HG03025 (cell line): ENCODE data around the gene JAG2.

Experiments used
- ATAC-seq: cut with Tn5 transposase; IDR thresholded peaks from one replicate; pipeline ENCODE4 v1.9.1; 2021; ENCODE audit warnings: mild to moderate bottlenecking, moderate library complexity; ENCODE audit not compliant: unreplicated experiment, low FRiP score

Gene JAG2

DNA sequence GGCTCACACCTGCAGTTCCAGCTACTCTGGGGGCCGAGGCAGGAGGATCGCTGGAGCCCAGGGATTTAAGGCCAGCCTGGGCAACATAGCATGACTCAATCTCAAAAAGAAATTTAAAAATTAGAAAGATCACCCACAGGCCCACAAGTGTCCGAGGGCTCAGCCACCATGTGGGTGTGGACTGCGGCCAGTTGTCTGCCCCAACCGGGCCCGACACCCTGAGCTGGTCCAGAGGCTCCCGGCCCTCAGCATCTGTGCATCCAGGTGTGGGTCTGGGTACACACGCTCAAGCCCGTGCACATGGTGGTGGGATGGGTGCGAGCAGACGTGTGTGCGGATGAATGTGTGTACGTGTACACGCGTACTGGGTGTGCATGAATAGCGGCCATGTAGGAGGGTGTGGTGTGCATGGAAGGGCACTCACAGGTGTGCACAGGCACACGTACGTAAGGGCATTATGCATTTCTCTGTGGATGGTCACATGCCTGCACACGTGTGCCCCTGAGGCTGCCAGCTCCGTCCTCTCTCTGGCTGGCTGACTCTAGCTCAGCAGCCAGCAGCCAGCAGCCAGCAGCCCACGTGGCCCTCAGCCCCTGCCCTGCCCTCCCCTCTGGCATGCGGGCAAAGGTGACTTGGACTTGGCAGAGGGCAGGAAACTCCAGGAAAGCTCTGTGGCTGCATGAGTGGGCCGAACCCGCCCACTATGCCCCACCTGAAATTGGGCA, 35.8 kb upstream of the JAG2 start:
- no peak for ATAC-seq

DNA sequence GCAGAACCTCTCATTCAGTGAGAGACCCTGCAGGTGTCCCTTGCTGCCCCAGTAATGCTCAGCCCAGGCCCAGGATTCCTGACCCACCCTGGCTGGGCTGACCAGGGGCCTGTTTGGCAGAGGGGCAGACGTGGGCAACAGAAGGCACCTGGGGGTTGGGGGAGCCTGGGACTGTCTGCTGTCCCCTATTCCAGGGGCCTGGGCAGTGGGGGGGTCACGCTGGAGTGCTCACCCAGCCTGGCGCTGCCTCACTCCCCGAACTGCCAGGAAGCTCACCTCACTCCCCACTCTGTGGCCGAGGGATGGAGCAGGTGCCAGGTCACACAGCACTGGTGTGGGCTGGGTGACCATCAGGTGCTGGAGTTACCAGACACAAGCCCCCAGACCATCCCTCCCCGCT, 35.1 kb upstream of the JAG2 start:
- no peak for ATAC-seq

DNA sequence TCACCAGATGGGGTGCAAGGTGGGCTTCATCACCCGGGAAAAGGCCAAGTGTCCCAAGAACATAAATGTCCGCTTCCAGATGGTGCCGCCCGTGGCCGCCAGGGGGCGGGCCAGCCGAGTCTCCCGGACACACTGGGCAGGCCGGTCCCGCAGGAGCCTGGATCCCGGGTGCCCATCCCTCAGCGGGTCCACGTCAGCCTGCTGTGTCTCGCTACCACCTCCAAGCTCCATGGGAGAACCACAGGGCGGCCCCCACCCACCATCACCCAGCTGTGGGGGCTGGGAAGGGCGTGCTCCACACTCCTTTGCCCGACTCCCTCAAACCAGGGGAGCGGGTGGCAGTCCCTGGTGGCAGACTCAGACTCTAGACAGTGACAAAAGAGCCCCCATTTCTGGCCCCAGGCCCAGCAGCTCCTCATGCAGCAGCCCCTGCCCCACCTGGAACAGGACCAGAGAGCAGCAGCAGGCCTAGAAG, 34.5 kb upstream of the JAG2 start:
- ATAC-seq: no peak

DNA sequence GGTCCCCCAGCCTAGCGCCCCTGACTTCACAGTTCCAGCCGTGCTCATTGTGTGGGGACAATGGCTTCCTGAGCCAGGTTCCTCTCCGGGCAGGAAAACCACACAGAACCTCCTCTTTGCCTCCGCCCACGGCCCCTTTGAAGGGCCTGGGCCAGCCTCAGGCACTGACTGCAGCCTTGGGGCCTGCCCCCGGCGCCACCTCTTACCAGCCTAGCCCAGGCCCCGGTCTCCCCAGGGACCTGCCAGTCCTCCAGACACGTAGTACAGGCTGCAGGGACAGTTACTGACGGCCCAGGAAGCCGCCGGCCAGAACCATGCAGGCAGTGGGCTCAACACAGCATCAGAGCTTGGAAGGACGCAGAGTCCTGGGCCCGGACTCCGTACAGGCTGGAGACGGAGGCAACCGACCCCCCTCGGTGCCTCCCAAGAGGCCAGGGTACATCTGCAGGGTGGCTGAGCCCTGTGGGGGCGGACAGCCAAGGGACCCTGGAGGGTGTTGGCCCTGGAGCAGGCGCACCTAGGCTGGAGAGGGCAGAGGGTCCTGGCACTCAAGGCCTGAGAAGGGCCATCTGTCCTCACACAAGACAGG, 33.4 kb upstream of the JAG2 start:
- no peak for ATAC-seq

DNA sequence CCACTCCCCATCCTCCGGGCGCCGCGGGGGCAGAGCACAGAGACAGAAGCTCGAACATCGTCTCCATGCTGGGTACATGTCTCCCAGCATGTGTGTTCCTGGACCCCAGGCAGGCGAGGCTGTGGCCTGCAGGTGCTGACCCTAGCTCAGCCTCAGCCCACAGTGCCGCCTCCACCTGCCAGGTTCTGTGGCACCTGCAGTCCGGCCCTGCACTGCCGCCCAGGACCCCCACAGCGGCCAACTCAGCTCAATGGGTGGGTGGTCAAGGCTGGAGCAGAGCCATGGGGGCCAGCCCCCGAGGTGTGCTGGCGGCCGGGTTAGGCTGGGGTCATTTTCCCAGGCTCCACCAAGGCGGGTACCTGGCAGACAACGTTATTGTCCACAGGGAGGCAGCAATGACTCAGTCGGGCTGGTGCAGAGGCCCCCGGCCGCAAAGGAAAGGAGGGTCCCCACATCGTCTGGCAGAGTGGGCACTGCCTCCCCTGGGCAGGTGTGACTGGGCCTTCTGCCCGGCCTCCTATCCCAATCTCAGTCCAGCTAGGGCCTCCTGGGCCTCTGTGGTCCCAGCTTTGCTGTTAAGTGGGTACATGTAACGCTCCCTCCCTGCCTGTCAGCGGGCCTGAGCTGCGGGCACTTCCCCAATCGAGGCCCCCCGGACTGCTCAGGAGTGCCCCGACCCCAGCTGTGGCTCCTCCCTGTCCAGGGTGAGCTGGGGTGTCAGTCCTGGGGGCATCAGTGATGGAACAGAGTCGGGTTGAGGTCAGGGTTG, 32.8 kb upstream of the JAG2 start:
- no peak for ATAC-seq

DNA sequence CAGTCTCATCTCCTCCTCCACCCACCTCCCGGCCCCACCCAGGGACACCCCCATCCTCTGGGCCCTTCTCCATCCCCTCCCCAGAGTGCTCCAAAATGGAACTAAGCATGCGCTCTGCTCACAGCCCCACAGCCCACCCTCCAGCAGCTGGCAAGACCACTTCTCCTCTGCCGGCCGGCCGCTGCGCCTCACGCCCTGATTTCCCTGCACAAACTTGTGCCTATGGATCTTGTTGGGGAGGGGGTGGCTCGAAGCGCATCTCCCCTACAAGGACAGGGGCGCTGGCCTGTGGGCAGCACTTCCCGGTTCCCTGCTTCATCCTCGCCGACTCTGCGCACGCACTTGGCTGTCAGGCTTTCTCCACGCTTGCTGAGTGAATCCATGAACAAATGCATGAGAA, 32.1 kb upstream of the JAG2 start:
- ATAC-seq: no peak

DNA sequence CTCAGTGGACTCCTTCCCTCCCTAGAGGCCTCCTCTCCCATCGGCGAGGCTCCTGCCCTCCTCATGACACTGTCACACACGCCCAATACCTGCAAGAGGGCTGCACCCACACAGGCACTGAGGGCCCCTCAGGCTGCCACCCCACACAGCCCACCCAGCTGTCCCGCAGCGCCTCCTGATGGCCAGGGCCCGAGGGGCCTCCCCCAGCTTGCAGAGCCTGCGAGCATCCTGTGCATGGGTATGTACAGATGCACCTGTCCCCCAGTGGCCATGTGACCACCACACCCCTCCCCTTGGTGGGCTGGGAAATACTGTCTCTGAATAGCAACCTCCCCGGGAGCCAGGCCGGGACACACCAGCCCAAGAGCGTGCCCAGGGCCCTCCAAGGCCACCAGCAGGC, 31.5 kb upstream of the JAG2 start:
- ATAC-seq: no peak

DNA sequence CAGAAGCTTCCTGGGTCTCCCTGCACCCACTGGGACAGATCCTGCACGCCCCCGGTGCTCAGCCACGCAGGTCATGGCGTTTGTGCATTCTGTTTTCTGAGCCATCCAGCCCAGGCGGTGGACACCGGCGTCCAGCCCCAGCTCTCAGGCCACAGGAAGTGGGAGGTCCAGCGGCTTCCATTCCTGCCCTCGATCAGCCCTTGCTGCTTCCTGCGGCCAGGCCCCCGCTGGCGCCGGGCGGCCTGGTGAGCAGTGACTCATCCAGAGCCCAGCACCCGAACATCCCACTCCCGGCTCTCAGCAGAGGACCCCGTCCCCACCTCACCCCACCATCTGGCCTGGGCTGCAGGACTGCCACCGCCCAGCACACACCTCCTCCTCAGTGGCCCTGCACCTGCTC, 30.5 kb upstream of the JAG2 start:
- no peak for ATAC-seq

DNA sequence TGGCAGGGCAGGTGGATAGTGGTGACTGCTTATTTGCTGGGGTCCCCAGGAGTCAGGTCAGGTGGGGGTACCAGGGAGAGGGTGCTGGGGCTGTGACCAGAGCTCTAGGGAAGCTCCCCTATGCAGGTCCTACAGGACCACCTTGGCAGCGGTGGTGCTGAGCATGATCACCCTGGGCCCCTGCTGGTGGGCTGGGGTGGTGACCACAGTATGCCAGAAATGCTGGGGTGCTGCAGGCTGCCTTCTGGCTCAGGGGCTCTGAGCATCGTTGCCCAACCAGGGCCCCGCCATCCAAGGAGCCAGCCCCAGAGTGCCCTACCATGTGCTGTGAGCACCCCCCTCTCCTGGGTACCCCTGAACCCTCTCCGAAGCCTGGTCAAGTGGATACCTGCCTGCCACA, 30.0 kb upstream of the JAG2 start:
- no peak for ATAC-seq

DNA sequence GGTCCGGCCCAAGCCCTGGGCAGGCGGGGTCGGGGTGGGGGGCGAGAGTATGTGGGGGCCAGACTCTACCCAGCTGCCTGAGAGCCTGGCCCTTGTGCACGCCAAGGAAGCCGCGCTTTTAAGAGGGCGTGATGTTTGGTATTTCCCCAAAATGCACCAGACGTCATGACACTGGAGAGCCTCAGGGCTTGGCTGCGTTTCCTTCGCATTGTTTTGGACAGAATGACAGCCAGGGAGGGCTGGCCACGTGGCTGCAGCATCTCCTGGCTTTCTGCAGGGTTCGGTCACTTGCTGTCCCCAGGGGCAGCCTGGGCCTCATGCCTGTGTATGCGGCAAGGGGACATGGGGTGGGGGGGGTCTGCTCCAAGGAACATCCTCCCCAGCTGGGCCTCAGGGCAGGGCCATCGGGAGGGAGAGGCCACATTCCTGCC, 28.6 kb upstream of the JAG2 start:
- no peak for ATAC-seq

DNA sequence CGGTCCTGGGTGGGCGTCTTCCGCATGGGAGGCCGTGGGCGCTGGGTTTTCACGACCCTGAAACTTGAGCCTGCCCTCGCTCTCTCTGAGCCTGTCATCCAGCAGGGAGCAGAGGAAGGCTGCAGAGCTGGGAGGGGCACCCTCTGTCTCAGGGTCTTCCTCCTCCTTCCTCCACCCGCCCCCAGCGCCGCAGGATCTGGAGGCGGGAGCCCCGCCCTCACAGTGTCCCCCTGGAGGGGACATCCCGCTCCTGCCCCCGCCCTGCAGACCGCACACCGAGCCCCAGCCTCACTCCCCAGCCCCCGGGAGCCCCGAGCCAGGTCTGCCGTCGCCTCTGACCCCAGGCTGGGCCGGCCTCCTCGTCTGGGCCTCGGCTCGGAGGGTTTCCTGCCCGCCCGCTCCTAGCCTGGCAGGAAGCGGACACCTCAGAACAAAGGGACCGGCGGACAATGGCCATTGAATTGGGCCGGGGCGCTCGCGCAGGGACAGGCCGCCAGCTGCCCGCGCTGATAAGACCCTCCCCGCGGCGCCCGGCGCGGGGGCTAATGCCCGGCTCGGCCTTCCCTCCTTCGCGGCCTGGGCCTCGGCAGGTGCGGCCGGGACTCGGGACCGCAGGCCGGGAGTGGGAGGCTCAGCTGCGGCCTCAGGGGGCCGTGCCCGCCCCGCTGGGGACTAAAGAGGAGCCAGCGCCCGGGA, 27.8 kb upstream of the JAG2 start:
- ATAC-seq: no peak

DNA sequence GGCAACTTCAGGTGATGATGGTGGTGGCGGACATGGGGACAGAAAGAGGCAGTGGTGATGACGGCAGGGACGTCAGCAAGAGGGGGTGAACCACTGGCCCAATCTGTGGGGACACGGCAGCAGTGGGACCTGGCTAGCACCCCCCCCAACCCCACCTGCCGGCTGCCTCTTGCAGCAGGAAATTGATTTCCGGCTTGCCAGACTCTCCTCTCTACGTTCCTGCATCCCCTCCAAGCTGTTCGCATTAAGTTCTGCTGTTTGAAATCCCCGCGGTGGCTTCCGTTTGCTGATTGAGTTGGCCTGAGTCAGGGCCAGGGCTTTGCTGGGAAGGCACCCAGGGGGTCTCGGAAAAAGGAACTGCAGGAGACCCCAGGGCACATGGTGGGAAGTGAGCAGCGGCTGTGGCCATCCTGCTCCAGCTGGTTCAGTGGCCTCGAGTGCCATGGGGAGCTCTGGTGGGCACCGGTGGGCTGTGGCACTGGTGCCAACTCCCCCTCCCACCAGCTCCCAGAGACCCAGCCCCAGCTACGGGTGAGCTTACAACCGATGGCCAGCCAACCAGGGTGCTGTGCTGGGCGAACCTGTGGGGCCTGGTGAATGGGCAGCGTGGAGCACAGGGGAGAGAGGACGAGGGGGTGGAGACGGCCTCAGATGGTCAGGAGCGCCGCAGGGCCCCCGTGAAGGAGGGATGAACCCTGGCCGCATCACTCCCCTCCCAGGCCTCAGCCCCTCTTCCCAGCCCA, 27.1 kb upstream of the JAG2 start:
- no peak for ATAC-seq

DNA sequence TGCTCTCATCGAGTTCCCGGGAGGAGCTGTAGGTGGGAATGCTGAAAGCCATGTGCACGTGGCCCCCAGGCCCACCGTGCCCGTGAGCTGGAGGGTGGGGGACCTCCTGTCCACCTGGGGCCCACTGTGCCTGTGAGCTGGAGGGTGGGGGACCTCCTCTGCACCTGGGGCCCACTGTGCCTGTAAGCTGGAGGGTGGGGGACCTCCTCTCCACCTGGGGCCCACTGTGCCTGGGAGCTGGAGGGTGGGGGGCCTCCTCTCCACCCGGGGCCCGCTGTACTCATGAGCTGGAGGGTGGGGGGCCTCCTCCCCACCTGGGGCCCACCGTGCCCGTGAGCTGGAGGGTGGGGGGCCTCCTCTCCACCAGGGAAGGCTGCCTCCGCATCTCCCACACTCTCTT, 26.5 kb upstream of the JAG2 start:
- no peak for ATAC-seq

DNA sequence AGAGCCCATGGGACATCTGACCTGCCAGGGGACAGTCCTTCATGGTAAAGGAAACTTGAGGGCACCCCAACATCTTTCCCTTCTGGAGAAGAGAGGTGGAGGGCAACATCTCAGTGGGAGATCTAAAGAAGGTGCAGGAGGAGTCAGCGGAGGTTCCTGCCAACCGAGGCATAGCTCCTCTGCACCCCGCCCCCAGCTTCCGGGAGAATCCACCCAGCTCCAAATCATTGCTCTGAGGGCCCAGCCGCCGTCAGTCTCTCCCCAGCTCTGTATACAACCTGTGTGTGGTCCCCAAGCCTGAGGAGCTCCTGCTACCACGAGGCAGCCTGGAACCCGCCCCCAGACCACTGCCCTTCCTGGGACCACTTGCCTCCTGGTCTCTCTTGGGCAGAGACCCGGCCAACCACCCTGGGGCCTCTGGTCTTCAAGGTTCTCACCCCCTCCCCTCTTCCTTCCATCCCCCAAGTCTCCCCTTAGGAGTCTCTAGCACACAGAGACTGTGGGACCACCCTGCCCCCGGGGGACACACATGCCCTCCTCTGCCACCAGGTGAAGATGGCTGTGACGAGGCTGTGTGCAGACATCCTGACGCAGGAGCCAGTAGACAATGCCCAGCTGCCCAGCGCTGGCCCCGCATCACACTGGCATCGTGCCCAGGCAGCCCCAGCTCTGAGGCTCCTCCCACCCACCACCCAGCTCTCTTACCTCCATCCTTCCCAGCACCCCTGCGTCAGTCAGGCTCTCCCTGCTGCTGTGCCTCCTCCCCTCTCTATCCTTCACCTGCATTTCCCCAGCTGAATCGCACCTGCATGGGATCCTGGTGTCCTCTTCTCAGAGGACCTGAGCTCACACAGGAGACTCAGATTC, 25.6 kb upstream of the JAG2 start:
- ATAC-seq: no peak

DNA sequence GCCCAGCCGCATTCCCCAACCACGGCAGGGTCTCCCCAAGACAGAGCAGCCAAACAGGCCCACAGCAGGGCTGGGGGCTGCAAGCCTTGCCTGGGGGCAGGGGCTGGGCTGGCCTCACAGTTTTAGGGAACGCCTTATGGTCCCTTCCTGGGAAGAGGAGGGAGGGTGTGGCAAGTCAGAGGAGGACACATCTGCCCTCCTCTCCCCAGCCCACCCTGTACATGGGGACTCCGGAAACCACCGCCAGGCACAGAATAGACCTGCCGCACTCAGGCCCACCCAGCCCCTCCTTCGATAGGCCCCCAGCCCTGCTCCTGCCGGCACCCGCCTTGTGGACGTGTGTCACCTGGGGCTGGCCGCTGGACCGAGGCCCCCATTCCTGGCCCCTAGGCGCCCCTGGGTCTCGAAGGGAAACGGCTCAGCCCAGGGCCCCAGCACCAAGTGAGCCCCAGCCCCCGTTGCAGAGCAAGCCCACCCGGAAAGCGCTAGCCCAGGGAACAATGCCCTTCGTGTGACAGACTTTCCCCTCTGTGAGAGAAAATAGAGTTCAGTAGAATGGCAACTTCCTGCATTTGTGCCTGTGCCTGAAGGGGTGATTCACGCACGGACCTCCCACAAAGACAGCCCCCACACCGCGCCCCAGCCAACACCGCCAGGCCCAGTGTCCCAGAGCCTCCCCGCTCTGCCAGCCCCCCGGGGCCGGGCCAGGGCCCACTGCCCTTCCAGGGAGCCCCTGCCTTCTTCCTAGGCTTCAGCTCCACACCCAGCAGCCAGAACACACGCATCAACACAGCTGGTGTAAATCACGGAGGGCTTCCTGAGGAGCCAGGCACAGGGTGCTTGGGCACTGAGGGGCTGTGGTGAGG, 24.5 kb upstream of the JAG2 start:
- no peak for ATAC-seq

DNA sequence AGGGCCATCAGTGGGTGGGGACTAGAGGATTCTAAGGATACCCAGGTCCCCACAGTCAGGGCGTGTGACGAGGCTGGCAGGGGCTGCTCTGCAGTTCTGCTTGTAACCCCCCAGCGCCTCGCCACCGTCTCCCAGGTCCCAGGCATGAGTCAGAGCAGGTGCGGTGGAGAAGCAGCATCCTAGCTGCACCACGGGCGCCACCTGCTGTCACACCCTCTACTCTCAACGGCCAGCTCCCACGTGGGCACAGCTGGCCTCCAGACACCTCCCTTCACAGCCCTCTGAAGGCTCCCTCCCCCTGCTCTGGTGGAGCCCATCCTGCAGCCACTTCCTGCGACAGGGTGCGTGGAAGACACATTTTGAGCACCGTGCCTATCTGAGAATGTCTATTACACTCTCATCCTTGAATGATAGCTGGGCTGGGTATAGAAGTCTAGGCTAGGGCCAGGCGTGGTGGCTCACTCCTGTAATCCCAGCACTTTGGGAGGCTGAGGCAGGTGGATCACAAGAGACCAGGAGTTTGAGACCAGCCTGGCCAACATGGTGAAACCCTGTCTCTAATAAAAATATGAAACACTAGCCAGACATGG, 19.5 kb upstream of the JAG2 start:
- no peak for ATAC-seq

DNA sequence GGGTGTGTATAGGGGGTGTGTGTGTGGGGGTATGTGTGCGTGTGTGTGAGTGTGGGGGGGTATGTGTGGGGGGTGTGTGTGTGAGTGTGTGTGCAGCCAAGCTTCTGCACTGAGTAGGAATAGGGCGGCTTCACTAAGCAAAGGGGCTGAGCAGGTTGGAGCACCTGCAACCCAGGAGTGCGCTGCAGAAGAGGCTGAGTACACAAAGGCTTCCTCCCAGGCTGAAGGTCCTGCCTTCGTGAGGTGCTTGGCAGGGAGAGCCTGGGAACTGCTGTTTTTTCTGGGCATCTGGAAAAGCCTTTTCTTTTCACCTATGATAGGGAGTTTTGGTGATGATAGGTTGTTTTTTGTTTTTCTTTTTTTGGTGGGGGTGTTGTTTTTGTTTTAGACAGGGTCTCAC, 18.5 kb upstream of the JAG2 start:
- no peak for ATAC-seq

DNA sequence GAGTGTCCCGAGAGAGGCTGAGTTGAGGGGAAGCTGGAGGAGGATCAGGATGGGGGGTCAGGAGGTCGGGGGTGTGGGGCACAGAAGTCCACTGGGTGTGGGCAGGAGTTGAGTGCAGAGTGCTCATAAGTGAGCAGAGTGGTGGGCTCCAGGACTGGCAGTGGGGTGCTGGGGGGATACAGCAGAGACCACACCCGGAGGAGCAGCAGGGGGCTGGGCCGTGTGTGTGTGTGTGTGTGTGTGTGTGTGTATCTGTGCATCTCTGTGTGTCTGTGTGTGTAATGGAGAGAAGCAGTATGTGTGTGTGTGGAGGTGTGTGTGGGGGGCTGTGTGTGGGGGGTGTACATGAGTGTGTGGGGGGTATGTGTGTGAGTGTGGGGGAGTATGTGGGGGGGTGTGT, 17.4 kb upstream of the JAG2 start:
- ATAC-seq: no peak
